Measurements from ENCODE around the gene MMP15.

The MMP15 gene

DNA sequence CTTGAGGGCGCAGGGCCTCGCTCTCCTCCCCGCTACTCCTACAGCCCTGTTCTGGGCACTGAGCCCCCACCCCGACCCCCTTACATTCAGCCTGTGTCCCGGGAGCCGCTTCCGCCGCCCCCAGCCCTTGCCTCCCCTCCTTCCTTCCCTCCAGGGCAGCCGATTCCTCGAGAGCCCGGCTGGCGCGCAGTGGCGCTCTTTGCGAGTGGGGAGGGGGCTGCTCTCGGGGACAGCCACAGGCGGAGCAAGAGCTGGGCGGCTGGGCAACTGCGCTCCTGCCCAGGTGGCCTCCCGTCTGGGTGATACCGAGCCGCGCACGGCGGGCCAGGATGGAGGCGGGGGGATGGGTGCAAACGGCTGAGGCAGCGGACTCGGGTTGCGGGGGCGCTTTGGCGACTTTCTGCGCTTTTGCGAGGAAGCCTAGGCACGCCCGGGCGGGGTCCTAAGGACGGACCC lies 1.2 kb downstream of the MMP15 start:
- TF ChIP-seq, protein P1, sequence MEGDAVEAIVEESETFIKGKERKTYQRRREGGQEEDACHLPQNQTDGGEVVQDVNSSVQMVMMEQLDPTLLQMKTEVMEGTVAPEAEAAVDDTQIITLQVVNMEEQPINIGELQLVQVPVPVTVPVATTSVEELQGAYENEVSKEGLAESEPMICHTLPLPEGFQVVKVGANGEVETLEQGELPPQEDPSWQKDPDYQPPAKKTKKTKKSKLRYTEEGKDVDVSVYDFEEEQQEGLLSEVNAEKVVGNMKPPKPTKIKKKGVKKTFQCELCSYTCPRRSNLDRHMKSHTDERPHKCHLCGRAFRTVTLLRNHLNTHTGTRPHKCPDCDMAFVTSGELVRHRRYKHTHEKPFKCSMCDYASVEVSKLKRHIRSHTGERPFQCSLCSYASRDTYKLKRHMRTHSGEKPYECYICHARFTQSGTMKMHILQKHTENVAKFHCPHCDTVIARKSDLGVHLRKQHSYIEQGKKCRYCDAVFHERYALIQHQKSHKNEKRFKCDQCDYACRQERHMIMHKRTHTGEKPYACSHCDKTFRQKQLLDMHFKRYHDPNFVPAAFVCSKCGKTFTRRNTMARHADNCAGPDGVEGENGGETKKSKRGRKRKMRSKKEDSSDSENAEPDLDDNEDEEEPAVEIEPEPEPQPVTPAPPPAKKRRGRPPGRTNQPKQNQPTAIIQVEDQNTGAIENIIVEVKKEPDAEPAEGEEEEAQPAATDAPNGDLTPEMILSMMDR (IDR thresholded peaks at IDR 0.05), result no peak
- H3K9me3 ChIP-seq (ENCODE audit: control insufficient read depth, low read length), result no peaks in the 10 kb centered on the region
- H3K4me2 ChIP-seq (ENCODE audit: low read length), result peak overlapping the region; percentile 86
- H3K4me3 ChIP-seq (ENCODE audit: low read depth, low read length), result peak overlapping the region; percentile 84
- peak overlapping the region; percentile 82 for H3K27ac ChIP-seq
- peaks cover 11% of the 10 kb centered on the region for H3K79me2 ChIP-seq
- peaks cover 19% of the 10 kb centered on the region for H3K4me1 ChIP-seq
- no peaks in the 10 kb centered on the region for H3K36me3 ChIP-seq (ENCODE audit: control insufficient read depth, insufficient read depth, low read length)
- H3K9ac ChIP-seq, result peak overlapping the region; percentile 19
- no peaks in the 10 kb centered on the region for H3K27me3 ChIP-seq (ENCODE audit: control insufficient read depth, insufficient read depth, low read length)
- H2AFZ ChIP-seq, result peak overlapping the region; percentile 73

- H3K9ac ChIP-seq, result peak overlapping the region; percentile 19
- TF ChIP-seq, protein P1 (IDR thresholded peaks at IDR 0.05), result no peak
- H3K4me2 ChIP-seq (ENCODE audit: low read length), result peak overlapping the region; percentile 86
- H3K27me3 ChIP-seq (ENCODE audit: control insufficient read depth, insufficient read depth, low read length), result no peaks in the 10 kb centered on the region
- peak overlapping the region; percentile 73 for H2AFZ ChIP-seq
- peak overlapping the region; percentile 82 for H3K27ac ChIP-seq
- H3K9me3 ChIP-seq (ENCODE audit: control insufficient read depth, low read length), result no peaks in the 10 kb centered on the region
- H3K4me3 ChIP-seq (ENCODE audit: low read depth, low read length), result peak overlapping the region; percentile 84
- H3K4me1 ChIP-seq, result peaks cover 19% of the 10 kb centered on the region
- H3K36me3 ChIP-seq (ENCODE audit: control insufficient read depth, insufficient read depth, low read length), result no peaks in the 10 kb centered on the region
- peaks cover 11% of the 10 kb centered on the region for H3K79me2 ChIP-seq
Measured at GRCh38 chr16:58027161-58027915, 1.8 kb downstream of the MMP15 start.

DNA sequence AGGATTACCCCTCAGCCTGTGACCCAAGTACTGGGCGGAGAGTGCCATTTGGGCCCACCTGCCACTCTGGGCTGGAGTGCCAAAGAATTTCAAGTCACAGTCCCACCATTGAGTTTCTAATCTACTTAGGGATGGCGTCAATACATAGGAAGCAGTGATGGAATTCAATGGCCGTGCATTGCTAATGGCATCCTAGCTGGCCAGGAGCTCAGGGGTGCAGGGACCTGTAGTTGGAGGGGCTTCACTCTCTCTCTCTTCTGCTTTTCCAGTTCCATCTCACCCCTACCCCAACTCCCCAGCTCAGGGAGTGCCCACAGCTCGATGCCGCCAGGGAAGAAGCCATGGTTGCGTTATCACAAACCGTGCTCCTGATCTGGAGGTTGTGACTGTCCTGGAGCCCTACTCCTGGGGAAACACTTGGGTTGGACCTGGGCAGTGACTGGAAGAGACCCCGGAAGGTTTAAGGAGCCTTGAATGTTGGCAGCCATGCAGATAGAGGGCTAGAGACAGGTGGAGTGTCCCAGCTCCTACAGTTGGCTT lies 2.4 kb downstream of the MMP15 start:
- no peaks in the 10 kb centered on the region for H3K27me3 ChIP-seq (ENCODE audit: control insufficient read depth, insufficient read depth, low read length)
- H3K9ac ChIP-seq, result no peak overlapping the region
- H3K4me1 ChIP-seq, result peaks cover 19% of the 10 kb centered on the region
- no peaks in the 10 kb centered on the region for H3K9me3 ChIP-seq (ENCODE audit: control insufficient read depth, low read length)
- no peak overlapping the region for H2AFZ ChIP-seq
- H3K79me2 ChIP-seq, result peaks cover 11% of the 10 kb centered on the region
- peak overlapping the region; percentile 86 for H3K4me2 ChIP-seq (ENCODE audit: low read length)
- no peak overlapping the region for H3K4me3 ChIP-seq (ENCODE audit: low read depth, low read length)
- peak overlapping the region; percentile 82 for H3K27ac ChIP-seq
- no peaks in the 10 kb centered on the region for H3K36me3 ChIP-seq (ENCODE audit: control insufficient read depth, insufficient read depth, low read length)
- TF ChIP-seq, protein P1 (IDR thresholded peaks at IDR 0.05), result no peak

GRCh38 chr16:58028541-58029070 lies 3.1 kb downstream of the MMP15 start:
- H3K4me2 ChIP-seq (ENCODE audit: low read length), result no peak overlapping the region
- TF ChIP-seq, protein P1 (IDR thresholded peaks at IDR 0.05), result no peak
- H3K27ac ChIP-seq, result no peak overlapping the region
- no peak overlapping the region for H3K9ac ChIP-seq
- no peaks in the 10 kb centered on the region for H3K27me3 ChIP-seq (ENCODE audit: control insufficient read depth, insufficient read depth, low read length)
- H2AFZ ChIP-seq, result no peak overlapping the region
- H3K79me2 ChIP-seq, result peaks cover 13% of the 10 kb centered on the region
- no peaks in the 10 kb centered on the region for H3K9me3 ChIP-seq (ENCODE audit: control insufficient read depth, low read length)
- no peaks in the 10 kb centered on the region for H3K36me3 ChIP-seq (ENCODE audit: control insufficient read depth, insufficient read depth, low read length)
- peaks cover 17% of the 10 kb centered on the region for H3K4me1 ChIP-seq
- no peak overlapping the region for H3K4me3 ChIP-seq (ENCODE audit: low read depth, low read length)

All from parathyroid adenoma (tissue), 2 donors.